Renal pelvis (tissue), 4 donors: Measurements from ENCODE around the gene EPHA2. TPM values are rescaled to one million over a fixed set of nuclear protein-coding genes. Genes with fewer than 3 reads are reported as not detected.
"Not testable (repeated sequence)": the region's sequence is repeated elsewhere in the genome, so short reads cannot be mapped to it uniquely, and the experiment has no call there.

Source experiments
- DNase-seq: peaks from one replicate; pipeline ENCODE4 v3.0.0-alpha.2; 2013
- polyA plus RNA-seq, 3 donors: library from polyadenylated mRNA; unstranded; fragments of 120-200 nt; gene quantifications; one replicate each; pipeline ENCODE4 v1.2.1, GENCODE V29; 2013; ENCODE audit not compliant: insufficient read length in 3 of 3

Gene EPHA2
- polyA plus RNA-seq, 3 donors, result 19.1 to 19.9 (median 19.2) TPM

DNA sequence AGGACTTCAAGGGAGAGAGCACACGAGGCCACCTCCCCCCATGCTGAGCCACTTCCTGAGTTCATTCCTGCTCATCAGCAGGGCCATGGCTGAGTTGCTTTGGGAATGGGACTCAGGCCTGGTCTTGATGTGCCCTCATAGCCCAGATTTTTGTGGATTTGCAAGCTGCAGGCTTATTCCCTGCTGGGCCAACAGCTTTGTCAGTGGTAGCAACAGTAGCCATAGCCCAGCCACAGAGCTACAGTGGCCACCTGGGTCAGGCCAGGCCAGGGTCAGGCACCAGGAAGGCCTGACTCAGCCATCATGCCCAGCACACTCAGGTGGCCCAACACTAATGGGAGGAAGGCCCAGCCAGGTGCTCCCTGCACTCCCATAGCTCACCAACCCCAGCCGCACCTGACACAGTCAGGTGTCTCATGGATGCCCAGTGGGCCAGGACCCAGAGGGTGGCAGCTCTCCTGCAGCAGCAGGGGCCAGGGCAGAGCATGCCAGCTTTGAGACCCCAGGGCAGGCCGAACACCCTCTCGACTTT is 33.5 kb downstream of the EPHA2 start:
- no peak for DNase-seq

DNA sequence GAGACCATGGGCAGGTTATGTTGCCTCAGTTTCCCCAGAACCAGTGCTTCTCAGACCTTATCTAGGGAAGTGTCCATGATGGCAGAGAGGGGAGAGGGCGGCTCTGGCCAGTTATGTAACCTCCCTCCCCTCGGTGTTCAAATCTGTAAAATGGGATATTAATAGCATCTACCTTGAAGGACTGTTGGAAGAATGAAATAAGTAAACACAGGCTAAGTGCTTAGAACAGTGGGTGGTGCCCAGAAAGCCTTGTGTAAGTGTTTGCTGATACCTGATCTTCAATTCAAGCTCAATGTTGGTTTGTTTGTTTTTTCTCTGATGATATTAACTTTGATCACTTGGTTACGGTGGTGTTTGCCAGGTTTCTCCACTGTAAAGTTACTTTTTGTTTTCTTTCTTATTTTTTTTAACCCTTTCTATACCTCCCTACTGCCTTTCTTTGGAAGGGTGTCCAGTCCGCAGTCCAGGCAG is 34.9 kb downstream of the EPHA2 start:
- DNase-seq, result no peak

DNA sequence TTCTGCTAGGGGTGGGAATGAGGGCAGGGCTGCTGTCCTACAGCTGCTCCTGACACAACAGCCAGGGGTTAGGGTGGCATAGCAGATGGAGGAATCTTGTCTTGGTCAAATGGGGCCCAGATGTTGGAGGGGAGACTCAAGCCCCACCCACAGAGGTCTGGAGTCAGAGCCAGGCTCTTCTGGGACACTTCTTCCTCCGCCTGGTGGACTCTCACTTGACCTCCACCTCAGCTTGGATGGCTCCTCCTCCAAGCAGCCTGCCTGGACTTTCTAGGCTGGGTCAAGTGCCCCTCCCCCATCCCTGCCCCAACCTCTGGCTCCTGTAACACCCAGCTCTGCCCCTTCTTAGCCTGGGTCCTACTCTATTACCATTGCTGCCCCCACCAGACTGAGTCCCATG is 35.5 kb downstream of the EPHA2 start:
- DNase-seq, result no peak

DNA sequence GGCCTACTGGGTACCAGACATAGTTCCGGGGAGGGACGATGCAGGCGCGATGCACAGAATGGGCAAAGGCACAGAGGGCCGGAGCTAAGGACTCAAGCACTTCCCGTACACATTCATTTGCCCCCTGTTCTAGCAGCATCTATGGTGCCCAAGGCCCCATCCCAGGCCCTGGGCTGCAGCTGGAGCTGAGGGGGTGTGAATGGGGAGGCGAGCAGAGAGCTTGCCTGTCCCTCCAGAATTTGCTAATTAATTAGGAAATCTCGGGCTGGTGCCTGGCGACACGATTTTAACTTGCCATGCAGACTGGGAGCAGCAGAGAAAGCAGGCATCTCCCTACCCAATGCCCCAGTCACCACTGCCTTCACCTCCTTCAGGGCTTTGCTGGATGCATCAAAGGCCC is 35.9 kb downstream of the EPHA2 start:
- DNase-seq, result no peak

- no peak for DNase-seq
Measured at GRCh38 chr1:16119504-16119903, 36.4 kb downstream of the EPHA2 start.

- DNase-seq, result no peak
Measured at GRCh38 chr1:16118706-16119105, 37.2 kb downstream of the EPHA2 start.

DNA sequence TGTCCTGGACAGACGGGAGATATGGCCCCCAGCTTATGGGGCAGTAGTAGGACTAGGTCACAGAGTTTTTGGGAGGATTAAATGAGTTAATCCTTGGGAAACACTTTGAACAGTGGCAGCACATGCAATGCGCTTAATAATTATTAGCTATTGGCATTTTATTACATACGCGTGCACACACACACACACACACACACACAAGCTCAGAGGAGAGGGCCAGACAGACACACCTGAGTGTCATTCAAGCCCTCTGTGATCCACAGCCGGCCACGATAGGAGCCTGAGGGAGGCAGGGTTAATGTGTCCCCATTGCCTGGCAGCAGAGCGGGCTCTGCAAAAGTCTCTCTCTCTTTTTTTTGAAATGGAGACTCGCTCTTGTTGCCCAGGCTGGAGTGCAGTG is 37.9 kb downstream of the EPHA2 start:
- no peak for DNase-seq

- no peak for DNase-seq
Measured at GRCh38 chr1:16117369-16117768, 38.5 kb downstream of the EPHA2 start.

DNA sequence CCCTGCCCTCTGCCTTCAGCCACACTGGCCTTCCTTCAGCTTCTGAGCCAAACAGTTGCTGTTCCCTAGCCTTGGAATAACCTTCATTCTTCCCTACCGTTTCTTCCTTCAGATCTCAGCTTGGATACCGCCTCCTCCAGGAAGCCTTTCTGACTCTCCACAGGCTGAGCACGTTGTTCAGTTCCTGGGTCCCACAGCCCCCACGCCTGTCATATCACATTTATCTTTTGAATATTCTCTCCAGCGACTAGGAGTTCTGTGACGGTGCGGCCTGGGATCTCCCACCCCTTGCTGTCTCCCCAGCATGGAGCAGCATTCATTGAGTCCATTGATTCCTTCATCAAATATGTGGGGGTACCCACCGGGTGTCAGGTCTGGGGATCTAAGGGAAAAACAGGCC is 39.2 kb downstream of the EPHA2 start:
- DNase-seq, result no peak

DNA sequence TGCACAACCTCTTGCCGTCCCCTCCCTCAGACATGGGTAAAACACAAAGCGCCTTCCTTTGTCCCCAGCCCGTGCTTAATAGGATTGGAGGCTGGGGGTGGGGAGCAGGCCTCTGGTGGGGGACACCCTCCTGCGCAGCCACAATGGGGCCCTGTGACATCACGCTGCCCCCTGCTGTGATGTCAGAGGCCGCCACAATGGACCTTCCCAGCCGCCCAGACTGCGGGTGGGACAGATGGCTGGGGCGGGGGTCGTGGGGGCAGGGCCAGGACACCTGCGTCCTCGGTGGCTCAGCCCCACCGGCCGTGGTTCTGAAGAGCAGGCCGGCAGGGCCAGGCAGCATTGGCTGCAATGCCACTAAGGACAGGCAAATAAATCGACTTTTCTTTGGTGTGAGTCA is 39.9 kb downstream of the EPHA2 start:
- no peak for DNase-seq

DNA sequence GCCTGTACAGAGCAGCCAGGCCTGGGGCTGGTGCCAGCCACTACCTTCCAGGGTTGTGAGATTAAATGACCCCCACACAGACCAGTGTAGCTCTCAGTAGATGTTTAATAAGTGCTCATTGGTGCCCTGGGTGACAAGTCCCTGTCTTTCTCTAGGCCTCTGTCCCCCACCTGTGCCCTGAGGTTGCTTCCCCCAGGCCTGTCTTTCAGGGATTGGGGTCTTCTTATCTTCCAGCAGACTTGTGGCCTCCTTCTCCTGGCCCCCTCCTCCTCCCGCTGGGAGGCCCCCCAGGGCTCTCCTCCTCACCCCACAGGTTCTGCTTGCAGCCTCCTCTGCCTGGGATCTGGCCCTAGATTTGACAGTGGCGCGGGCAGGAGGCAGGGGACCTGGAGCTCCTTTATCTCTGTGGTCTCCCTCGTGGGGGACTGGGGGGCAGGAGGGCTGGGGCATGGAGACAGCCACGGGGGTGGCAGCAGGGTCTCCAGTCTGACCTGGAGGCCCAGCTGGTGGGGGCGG is 40.3 kb downstream of the EPHA2 start:
- DNase-seq, result no peak

- no peak for DNase-seq
Measured at GRCh38 chr1:16114527-16115467, 41.1 kb downstream of the EPHA2 start.

DNA sequence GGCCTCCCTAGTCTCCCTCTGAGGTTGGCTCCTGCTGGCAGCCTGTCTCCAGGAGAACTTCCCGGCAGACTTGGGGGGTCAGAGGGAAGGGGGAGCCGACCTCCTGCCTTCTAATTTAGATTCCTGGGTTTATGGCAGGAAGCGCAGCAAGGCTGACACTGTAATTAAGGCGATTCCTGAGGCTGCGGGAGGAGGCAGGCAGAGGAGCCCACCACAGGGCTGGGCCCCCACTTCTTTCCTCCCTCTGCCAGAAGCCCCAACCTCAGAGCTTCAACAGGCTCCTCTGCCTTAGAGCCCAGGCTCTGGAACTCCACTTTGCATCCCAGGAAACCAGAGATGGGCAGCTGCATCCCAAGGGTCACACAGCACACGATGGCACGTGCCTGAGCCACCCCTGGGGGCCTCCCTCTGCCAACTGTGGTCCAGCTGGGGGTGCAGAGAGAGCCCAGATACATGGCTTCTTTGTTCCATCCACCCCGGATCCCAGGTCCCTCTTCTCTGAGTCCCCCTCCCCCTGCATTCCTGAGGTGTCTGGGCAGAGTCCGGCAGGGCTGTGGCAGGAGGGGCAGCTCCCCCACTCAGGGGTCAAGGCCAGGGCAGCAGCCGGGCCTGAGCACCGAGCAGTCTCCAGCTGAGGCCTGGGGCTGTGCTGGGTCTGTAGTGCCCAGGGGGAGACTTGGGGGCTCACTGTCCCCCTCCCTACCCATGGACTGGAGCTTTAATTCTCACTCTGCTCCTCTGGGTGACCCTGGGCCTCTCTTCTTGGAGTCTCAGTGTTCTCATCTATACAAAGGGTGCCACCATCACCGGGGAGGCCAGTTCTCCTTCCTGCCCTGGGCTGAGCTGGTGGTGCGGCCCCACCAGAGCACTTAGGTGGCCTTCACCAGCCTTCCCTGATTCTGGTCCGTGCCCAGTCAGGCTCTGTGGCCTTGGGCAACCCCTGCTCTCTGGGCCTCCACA is 43.0 kb downstream of the EPHA2 start:
- DNase-seq, result peak; percentile 67

DNA sequence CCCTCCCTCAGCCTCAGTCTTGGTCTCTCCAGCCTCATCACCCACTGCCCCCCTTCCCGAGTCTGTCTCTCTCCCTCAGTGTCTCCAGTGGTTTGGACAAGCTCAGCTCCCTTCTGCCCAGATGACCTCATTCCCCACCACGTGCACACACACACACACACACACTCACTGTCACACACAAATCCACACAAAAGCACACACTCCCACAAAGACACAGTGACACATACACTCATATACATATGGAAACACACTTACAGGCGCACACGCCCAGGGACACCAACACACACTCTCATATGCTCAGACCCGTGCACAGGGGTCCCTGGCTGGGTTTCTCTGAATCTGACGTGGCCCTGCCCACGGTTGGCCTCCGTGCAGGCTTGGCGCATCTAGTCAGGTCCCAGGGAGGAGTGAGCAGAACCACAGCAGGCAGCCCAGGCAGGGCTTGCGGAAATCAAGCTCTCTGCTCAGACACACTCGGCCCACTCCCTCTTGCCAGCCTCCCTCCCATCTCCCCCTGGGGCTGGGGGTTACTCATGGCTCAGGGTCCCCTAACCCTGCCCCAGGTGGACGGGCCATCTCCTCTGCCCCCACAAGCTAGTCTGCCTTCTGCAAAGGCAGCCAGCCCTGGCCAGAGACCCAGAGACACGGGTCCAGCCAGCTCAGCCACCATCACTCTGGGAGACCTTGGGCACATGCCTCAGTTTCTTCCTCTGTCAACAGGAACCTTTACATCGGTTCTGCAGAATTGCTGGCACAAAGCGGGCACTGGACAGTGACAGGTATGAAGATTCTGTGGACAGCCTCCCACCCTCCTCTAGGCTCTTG is 43.9 kb downstream of the EPHA2 start:
- peak; percentile 37 for DNase-seq

DNA sequence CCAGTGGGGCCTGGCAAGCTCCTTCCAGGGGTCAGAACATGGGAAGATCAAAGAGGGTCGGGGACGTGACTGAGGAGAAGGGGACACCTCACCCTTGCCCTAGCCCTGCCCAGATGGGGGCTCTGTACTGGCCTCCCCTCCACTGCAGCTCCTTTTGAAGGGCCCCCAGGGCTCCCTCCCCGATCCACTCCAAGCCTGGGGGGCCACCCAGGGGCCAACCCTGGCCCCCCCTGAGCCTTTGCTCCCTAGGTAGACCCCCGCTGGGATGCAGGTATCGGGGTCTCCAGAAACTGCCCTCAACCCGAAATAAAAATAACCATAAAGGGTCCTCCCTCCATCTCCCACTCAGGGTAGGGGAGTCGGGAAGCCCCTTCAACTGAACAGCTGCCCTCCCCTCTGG is 45.0 kb downstream of the EPHA2 start:
- DNase-seq, result no peak

DNA sequence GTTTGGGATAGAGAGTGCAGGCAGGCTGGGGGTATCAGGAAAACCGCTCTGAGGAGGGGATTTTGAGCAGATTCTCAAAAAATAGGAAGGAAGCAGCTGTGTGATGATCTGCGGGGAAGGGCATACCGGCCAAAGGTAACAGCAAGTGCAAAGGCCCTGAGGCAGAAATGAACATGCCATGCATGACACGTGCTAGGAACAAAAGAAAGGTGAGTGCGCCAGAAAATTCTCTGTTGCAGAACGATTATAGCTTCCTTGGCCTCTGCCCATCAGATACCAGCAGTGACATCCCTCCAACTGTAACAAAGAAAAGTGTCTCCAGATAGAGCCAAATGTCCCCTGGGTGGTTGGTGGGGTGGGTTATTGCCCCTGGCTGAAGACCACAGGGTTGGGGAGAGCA is 45.4 kb downstream of the EPHA2 start:
- DNase-seq, result no peak

DNA sequence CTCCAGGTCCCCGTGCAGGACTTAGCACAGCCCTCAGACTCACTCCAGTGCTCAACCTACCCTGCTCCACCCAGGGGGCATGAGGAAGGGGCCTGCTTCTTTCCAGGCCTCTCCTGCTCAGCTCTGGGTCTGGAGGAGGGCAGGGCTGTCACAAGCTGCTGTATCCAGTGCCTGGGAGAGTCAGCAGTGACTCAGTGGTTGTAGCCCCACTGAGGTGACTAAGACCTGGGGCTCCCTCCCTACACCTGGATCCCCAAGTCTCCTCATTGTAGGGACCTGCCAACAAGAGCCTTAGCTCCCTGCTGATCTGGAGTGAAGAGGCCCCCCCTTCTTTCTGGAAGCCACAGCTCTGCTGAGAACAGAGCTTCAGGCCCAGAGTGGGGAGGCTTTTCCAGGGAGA is 46.3 kb downstream of the EPHA2 start:
- no peak for DNase-seq

DNA sequence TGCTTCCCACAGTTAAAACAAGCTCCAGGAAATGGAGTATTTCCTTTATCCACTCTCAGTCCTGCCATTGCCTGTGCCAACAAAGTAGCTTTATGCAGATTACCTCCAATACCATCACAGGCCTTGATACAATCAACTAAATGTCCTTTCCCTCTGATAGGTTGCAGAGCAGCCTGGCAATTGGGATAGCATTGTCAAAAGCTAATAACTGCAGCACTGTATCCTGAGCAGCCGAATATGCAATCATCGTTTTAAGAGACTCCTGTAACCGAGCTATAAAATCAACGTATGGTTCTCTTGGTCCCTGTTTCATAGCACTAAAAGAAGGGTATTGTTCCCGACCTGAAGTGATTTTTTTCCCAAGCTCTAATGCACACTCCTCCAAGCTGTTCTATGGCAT is 48.8 kb downstream of the EPHA2 start:
- DNase-seq, result not testable (repeated sequence)

GRCh38 chr1:16101623-16102022 is 54.2 kb downstream of the EPHA2 start:
- DNase-seq, result peak; percentile 42

GRCh38 chr1:16099412-16099811 is 56.5 kb downstream of the EPHA2 start:
- DNase-seq, result no peak

GRCh38 chr1:16095447-16095846 is 60.4 kb downstream of the EPHA2 start:
- DNase-seq, result no peak
